ENCODE results near the gene CDK8. TPM values are rescaled to one million over a fixed set of nuclear protein-coding genes. Genes with fewer than 3 reads are reported as not detected.

CDK8 gene
- total RNA-seq, 2 donors from 2014 or later, result 12.5 to 14.4 TPM

DNA sequence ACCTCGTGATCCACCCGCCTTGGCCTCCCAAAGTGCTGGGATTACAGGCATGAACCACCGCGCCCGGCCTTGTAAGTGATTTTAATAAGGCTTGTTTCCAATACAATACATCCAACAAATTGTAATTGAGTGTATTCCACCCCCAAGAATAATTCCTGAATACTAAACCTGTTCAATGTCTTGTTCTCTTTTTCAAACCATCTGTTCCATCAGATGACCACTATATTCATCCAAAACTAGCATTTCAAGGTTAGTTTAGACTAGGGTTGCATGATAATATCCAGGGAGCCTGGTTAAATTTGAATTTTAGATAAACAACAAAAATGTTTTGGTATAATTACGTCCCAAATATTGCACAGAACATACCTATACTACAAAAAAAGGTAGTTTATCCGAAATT lies 168.1 kb downstream of the CDK8 start:
- DNase-seq (ENCODE audit: low spot score), result no peak
- intact Hi-C loops (cut with DNase I), result no loop called here

DNA sequence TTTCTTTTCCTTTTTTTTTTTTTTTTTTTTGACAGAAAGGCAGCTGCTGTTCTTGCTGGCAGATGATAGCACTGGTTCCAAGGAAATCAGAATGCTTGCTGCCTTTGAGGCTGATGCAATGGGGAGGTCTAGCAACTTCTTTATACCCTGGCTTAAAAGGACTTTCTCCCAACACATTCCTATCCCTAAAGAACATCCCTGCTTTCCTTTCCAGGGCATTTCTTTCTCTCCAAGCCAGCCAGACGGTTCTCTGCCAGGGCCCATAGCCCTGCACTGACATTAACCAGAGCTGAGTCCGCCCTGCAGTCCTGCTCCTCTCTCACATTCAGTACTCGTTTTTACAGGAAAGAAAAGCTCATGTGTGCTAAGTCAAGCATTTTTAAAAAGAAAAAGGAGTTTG lies 169.7 kb downstream of the CDK8 start:
- no peak for DNase-seq (ENCODE audit: low spot score)
- intact Hi-C loops (cut with DNase I), result no loop called here

DNA sequence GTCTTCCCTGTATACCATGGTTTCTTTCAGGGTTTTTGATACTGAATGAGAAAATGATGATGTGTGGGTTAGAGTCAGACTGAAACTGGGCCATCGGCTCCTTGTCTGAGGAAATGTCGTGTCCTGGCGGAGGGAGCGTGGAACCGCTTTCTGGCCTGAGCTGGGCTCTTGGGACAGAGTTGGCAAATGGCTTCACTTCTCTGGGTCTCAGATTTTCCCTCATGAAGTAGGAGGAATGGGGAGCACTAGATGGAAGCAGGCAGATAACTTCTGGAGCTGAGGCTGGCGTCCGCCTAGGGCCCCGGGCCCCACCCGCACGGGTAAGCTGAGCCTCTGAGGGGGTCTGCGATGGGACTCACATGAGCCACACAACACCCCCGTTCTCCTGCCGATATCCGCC lies 170.3 kb downstream of the CDK8 start:
- intact Hi-C loops (cut with DNase I), result no loop called here
- DNase-seq (ENCODE audit: low spot score), result no peak

DNA sequence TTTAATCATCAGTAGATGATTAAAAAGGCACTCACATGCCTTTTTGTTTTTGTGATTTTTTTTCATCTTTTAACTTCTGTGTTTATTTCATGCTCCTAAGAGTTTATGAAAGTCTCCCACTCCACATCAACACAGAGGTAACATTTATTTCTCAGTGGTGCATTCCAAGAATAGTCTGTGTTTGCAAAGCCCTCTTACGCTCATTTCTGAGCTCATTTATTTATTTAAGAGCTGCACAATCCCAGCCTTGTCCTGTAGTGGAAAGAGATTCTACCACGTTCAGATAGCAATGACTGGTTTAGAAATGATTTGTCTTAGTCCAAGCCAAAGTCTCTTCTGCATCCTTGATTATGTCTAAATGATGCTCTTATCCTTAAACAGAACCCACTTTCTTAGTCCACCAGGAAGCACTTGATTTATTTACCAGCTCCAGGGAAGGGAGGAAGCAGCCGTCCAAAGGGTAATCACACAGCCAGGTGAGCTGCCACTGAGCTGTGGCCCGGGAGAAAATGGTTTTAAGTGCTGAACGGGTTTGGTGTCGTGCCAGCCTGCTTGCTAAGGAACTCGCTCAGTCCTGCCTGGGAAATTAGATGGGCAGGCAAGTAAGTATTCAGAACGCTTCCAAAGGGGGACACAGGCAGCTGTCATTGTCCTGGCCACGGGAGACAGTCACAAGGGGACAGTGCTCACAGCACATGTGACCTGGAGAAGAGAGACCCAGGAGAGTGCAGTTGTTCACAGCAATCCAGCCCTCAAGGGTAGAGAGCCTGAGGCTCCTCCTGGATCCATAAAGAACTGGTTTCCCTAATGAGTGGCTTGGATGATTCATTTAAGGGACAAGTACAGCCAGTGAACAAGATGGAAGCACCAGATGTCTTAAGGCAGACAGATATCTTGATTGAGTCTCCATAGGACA lies 171.8 kb downstream of the CDK8 start:
- no peak for DNase-seq (ENCODE audit: low spot score)
- intact Hi-C loops (cut with DNase I), result no loop called here

DNA sequence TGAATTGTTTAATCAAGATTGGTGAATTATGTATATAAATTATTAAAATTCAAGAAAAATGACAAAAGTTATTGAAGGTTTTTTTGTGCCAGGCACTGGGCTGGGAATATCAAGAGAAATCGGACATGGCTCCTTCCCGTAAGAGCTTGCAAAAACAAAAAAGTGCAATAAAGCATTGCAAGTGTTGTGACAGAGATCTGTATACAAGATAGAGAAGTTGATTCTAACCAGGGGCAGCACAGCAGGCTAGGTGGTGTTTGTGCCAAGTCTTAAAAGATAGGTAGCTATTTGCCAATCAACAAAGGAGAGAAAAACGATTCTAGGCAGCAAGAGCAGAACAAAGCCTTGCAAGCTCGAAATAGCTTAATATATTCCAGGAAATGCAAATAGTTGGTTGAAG lies 179.8 kb downstream of the CDK8 start:
- DNase-seq (ENCODE audit: low spot score), result no peak

DNA sequence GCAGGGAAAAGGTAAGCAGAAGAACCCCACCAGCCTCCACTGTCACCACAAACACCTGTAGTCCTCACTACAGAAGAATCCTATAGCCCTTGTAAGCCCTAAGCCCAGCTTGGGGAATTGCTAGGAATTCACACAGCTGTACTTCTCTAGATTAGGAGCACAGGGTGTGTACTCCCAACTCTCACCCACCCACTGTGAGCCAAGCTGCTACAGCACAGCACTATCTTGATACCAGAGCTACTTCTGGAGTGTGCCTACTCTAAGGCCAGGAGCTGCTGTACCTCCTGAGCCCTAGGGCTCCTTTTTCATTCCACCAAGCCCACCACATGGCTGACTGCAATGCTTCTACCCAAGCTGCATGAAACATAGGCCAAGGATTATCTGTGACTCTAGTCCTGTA lies 181.2 kb downstream of the CDK8 start:
- intact Hi-C loops (cut with DNase I), result no loop called here
- no peak for DNase-seq (ENCODE audit: low spot score)

More for the DNA sequence above, 179.8 kb downstream of the CDK8 start:
- intact Hi-C loops (cut with DNase I), result loop anchor here in 1 of 2 donors (5.0 kb wide), 2 partner anchors 654 to 1031 kb away; no protein-coding TSS in a partner anchor

DNA sequence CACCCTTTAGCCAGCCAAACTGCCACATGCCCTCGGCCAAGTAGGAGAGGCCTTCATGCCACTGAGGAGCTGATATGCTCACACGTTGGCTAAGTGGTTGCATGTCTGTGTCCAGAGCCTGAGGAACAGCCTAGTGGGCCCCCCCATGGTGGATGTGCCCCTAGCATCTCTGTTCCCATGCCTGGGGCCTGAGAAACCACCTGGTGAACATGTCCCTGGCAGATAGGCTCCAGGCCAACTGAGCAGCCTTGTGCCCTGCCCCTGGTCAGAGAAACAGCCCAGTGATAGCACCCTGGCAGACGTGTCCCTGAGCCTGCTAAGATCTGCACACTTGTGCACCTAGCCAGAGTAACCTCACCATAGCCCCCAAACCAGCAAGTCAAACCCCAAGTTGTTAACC lies 181.7 kb downstream of the CDK8 start:
- DNase-seq (ENCODE audit: low spot score), result no peak
- intact Hi-C loops (cut with DNase I), result no loop called here

DNA sequence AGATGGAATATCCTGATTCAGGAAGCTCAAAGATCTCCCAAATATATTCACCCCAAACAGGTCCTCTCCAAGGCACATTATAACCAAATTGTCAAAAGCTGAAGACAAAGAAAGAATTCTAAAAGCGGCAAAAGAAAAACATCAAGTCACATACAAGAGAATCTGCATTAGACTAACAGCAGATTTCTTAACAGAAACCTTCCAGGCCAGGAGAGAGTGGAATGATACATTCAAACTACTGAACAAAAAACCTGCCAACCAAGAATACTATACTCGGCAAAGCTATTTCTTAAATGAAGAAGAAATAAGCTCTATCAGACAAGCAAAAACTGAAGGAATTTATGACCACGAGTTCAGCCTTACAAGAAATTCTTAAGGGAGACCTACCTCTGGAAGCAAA lies 183.0 kb downstream of the CDK8 start:
- intact Hi-C loops (cut with DNase I), result no loop called here

DNA sequence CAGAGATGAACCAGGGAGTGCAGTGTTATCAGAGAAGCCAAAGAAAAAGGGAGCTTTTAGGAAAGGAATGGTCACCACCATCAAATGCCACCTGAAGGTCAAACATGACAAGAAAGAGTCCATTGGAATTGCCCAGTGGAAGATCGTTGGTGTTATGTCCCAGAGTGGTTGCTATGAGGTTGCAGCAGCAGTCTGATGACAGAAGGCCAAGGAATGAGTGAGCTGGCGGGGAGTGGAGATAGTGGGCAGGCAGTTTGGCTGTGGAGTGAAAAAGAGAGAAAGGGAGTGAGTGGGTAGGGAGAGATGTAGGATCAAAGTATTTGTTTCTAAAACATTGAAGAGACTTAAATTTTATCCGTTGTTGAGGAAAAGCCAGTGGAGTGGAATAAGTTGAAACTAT lies 186.2 kb downstream of the CDK8 start:
- DNase-seq (ENCODE audit: low spot score), result no peak
- intact Hi-C loops (cut with DNase I), result no loop called here

More for the DNA sequence above, 183.0 kb downstream of the CDK8 start:
- DNase-seq (ENCODE audit: low spot score), result no peak

DNA sequence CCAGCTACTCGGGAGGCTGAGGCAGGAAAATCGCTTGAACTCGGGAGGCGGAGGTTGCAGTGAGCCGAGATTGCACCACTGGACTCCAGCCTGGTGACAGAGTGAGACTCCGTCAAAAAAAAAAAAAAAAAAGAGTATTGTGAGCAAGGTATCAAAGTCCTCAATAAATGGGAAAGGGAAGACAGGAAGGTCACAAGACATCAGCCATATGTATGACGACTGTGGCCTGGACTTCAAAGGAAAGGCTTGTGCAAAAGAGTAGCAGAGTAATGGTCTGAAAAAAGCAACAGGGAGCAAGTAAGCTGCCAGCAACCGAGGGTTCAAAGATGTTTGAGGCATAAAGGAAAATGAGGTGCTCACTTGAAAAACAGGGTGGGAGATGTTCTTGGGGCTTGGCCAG lies 187.5 kb downstream of the CDK8 start:
- intact Hi-C loops (cut with DNase I), result no loop called here
- DNase-seq (ENCODE audit: low spot score), result no peak

DNA sequence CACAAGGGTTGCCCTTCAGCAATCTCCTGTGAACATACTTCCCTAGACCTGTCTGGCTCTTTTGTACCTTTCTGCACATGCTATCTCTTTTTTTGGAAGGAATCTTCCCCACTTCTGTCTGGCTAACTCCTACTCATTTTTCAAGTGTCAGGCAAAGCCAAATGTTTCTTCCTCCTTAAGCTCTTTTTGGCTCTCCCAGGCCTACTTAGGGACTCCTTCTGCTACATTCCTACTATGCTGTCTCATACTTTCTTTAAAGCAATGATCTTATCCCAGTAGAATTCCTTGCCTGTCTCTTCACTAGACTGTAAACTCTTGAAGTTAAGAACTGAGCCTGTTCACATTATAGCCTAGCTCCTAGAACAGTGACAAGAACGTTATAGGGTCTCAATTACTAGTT lies 188.6 kb downstream of the CDK8 start:
- DNase-seq (ENCODE audit: low spot score), result no peak
- intact Hi-C loops (cut with DNase I), result no loop called here

DNA sequence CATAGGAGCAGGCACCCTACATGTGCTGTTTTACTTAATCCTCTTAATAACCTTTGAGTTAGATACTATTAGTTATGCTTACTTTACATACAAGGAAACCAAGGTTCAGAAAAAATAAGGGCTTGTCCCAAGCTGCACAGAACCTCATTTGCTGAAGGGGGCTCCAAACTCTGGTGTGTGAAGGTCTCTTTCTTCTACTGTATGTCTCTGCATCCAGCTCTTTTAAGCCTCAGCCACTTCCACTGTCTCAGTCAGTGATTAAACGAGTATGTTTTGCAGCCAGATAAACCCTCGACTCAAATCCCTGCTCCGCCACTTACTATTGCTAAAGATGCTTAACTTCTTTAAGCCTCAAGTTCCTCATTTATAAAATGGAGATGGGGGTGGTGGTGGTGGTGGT lies 191.2 kb downstream of the CDK8 start:
- DNase-seq (ENCODE audit: low spot score), result no peak
- intact Hi-C loops (cut with DNase I), result no loop called here

DNA sequence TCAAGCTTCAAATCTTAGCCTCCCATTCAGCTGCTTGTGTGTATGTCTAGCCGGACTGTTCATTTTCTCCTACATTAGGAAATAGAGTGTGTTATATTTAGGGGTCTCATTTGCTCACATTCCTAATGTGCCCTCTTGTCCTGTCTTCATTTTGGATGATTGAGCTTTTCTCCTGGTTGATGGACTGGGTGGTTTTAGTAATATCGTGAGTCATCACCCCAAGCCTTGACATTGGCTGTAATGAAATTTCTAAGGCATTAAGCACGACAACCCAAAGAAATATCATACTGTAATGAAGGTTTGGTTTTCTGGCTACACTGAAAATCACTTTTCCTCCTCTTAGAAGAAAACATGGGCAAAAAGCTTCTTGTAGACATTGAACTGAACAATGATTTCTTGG lies 192.8 kb downstream of the CDK8 start:
- DNase-seq (ENCODE audit: low spot score), result no peak
- intact Hi-C loops (cut with DNase I), result no loop called here

DNA sequence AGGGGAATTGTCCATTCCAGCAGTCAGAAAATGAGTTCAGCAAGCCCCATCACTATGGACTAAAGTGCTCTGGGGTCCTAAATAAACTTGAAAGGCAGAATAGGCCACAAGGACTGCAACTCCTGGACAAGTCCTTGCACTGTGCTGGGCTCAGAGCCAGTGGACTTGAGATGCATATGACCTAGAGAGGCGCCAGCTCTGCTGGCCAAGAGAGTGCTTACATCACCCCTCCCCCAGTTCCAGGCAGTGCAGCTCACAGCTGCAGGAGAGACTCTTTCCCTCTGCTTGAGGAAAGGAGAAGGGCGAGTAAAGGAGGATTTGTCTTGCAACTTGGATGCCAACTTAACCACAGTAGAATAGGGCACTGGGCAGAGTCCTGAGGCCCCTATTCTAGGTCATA lies 194.1 kb downstream of the CDK8 start:
- intact Hi-C loops (cut with DNase I), result no loop called here
- DNase-seq (ENCODE audit: low spot score), result no peak

DNA sequence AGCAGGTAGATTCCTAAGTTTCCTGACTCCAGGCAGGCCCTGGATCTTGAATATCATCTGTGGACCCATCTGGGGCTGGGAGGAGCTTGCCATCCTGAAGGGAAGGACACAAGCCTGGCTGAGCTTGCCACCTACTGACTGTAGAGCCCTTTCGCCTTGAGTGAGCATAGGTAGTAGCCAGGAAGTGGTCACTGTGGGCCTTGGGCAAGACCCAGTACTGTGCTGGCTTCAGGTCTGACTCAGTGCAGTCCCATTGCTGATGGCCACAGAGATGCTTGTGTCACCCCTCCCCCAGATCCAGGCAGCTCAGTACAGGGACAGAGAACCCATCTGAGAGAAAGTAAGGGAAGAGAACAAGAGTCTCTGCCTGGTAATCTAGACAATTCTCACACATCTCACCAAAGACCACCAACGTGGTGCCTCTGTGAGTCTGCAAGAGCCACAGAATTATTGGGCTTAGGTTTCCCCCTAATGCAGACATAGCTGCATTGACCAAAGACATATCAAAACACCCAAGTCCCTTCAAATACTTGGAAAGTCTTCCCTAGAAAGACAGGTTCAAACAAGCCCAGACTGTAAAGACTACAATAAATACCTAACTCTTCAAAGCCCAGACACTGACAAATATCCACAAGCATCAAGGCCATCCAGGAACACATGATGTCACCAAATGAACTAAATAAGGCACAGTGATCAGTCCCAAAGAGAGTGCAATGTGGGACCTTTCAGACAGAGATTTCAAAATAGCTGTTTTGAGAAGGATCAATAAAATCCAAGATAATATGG lies 195.3 kb downstream of the CDK8 start:
- no peak for DNase-seq (ENCODE audit: low spot score)
- intact Hi-C loops (cut with DNase I), result no loop called here

Other genes with a start within 250 kb of the CDK8 start
- gene SHISA2, start 202.1 kb upstream of the CDK8 start, total RNA-seq, result 1 to 10 TPM in 1 of 2 donors, under 1 TPM in 1; 0.97 to 1.2 TPM
- gene RNF6, start 31.8 kb upstream of the CDK8 start, total RNA-seq, result 10 to 100 TPM; 24.5 to 30.9 TPM

Data from posterior vena cava (tissue), 2 donors.